Endodermal cell (in vitro differentiated cells): ENCODE measurements around the gene KIF20A. TPM values are rescaled to one million over a fixed set of nuclear protein-coding genes. Genes with fewer than 3 reads are reported as not detected.

Source experiments
- DNase-seq: peaks from one replicate; pipeline ENCODE4 v3.0.0-alpha.2; 2017
- H3K27ac ChIP-seq: 2 replicates; pipeline ENCODE4 v1.5.1; 2013; ENCODE audit warnings: mild to moderate bottlenecking, low read depth, low read length, moderate library complexity
- H3K27me3 ChIP-seq: 2 replicates; pipeline ENCODE4 v1.6.1; 2013; ENCODE audit warnings: mild to moderate bottlenecking, low read length, moderate library complexity; ENCODE audit not compliant: insufficient read depth, control insufficient read depth, poor library complexity, severe bottlenecking
- H3K36me3 ChIP-seq: 2 replicates; pipeline ENCODE4 v1.7.0; 2013; ENCODE audit warnings: mild to moderate bottlenecking, low read length, moderate library complexity; ENCODE audit not compliant: control insufficient read depth, insufficient read depth
- H3K4me1 ChIP-seq: one replicate; pipeline ENCODE4 v1.7.0; 2013; ENCODE audit warnings: low read length; ENCODE audit not compliant: control insufficient read depth, insufficient read depth
- H3K4me3 ChIP-seq: 2 replicates; pipeline ENCODE4 v1.5.1; 2013; ENCODE audit warnings: mild to moderate bottlenecking, low read length, moderate library complexity
- H3K9ac ChIP-seq: 2 replicates; pipeline ENCODE4 v1.6.1; 2013; ENCODE audit warnings: mild to moderate bottlenecking, low read length, moderate library complexity; ENCODE audit not compliant: poor library complexity, severe bottlenecking; ENCODE audit errors: extremely low read depth
- H3K9me3 ChIP-seq: 2 replicates; pipeline ENCODE4 v1.6.1; 2013; ENCODE audit warnings: mild to moderate bottlenecking, low read length, moderate library complexity; ENCODE audit not compliant: control insufficient read depth
- H3K27ac Mint-ChIP-seq: 2 replicates; pipeline ENCODE4 v1.8.0; 2020; ENCODE audit warnings: mixed read lengths
- H3K27me3 Mint-ChIP-seq: 2 replicates; pipeline ENCODE4 v1.8.0; 2021; ENCODE audit warnings: mild to moderate bottlenecking, mixed read lengths; ENCODE audit not compliant: insufficient read depth
- H3K36me3 Mint-ChIP-seq: 2 replicates; pipeline ENCODE4 v1.8.0; 2020; ENCODE audit warnings: low read depth, mixed read lengths
- H3K4me1 Mint-ChIP-seq: 2 replicates; pipeline ENCODE4 v1.8.0; 2020; ENCODE audit warnings: mixed read lengths
- H3K4me3 Mint-ChIP-seq: 2 replicates; pipeline ENCODE4 v1.8.0; 2020; ENCODE audit warnings: mild to moderate bottlenecking, moderate library complexity, mixed read lengths
- H3K9me3 Mint-ChIP-seq: 2 replicates; pipeline ENCODE4 v1.8.0; 2020; ENCODE audit warnings: mild to moderate bottlenecking, mixed read lengths
- CTCF ChIP-seq: fragments of 200-600 bp; sonication (generic); conservative IDR thresholded peaks from 2 replicates; pipeline ENCODE4 v1.5.0; 2021; ENCODE audit warnings: antibody characterized with exemption, mild to moderate bottlenecking
- WGBS, 2 experiments: methylation state at CpG; one replicate each; pipeline versions ENCODE4 v1.1.5 to v1.1.7; 2013; ENCODE audit warnings: missing lambda C conversion rate in 2 of 2, mixed read lengths in 1 of 2; ENCODE audit not compliant: insufficient coverage in 1 of 2, insufficient read length in 1 of 2; 5-methylcytosine and 5-hydroxymethylcytosine counted together
- total RNA-seq, 2 donors: library from RNA; stranded (reverse); fragmentation: NEBNext Ultra II Directional in 1 of 2; extraction: Animal tissue kit (Norgen Biotek cat#: 25700) in 1 of 2; gene quantifications; 2 replicates in 1 of 2; 3 replicates in 1 of 2; pipeline ENCODE4 v1.2.1, GENCODE V29; 2021

The KIF20A gene
- total RNA-seq, 2 donors from 2014 or later = 58.0 to 74.6 TPM

DNA sequence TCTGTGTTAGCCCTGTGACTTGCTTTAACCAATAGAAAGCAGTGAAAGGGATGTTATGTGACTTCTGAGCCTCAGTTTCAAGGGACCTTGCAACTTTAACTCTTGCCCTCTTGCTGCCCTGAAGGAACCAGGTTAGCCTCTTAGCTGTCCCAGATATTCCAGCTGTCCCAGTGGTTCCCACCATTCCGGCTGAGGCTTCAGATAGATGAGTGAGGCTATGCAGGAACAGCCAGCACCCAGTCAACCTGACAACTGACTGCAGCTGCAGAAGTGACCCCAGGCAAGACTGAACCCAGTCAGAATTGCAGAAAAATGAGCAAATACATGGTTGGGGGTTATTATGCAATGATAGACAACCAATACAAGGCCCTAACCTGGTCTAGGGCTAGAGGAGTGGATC lies 44.6 kb downstream of the KIF20A start:
- peaks cover 2% of the 10 kb centered on the region for H3K4me1 Mint-ChIP-seq
- H3K36me3 ChIP-seq = no peaks in the 10 kb centered on the region
- H3K27me3 Mint-ChIP-seq = peaks cover 14% of the 10 kb centered on the region
- WGBS, 2 experiments = 88 to 100% methylated on average over 1 of the region's 1 CpG
- no peaks in the 10 kb centered on the region for H3K4me1 ChIP-seq
- H3K27ac ChIP-seq = no peak overlapping the region
- H3K4me3 ChIP-seq = no peak overlapping the region
- H3K9me3 ChIP-seq = peaks cover 29% of the 10 kb centered on the region
- H3K9ac ChIP-seq = no peak overlapping the region
- H3K27ac Mint-ChIP-seq = no peak overlapping the region
- peaks cover 30% of the 10 kb centered on the region for H3K9me3 Mint-ChIP-seq
- peaks cover 4% of the 10 kb centered on the region for H3K36me3 Mint-ChIP-seq
- peaks cover 11% of the 10 kb centered on the region for H3K27me3 ChIP-seq
- no peak for TF ChIP-seq CTCF
- DNase-seq = no peak
- H3K4me3 Mint-ChIP-seq = no peak overlapping the region

GRCh38 chr5:138224712-138225111 lies 45.8 kb downstream of the KIF20A start:
- Histone ChIP-seq H3K9me3 (peaks cover 24% of the 10 kb centered on the region), H3K4me1 (no peaks in the 10 kb centered on the region), H3K27ac (no peak overlapping the region), H3K36me3 (no peaks in the 10 kb centered on the region), H3K4me3 (no peak overlapping the region), H3K27me3 (peaks cover 11% of the 10 kb centered on the region), H3K9ac (no peak overlapping the region)
- Mint-ChIP-seq H3K9me3 (peaks cover 20% of the 10 kb centered on the region), H3K4me3 (no peak overlapping the region), H3K36me3 (peaks cover 3% of the 10 kb centered on the region), H3K27me3 (peaks cover 13% of the 10 kb centered on the region), H3K4me1 (peaks cover 2% of the 10 kb centered on the region), H3K27ac (no peak overlapping the region)
- TF ChIP-seq CTCF = no peak
- no peak for DNase-seq
- WGBS, 2 experiments = 80 to 93% methylated on average over 1 to 6 of the region's 6 CpGs

DNA sequence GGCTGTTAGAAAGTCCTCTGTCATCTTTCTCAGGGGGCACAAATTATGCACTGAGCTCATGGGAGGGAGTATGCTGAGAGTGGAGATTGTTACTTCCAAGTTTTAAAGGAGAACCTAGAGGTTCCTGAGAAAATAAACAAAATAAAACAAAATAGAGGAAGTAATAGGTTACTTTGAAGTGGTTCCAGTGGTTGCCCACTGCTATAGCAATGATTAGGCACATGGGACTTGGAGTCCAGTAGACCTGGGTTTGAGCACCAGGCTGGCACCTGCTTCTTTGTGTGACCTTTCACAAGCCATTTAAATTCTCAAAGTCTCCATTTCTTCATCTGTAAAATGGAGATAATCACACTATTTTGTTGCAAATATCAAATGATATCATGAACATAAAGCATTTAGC lies 48.0 kb downstream of the KIF20A start:
- peaks cover 11% of the 10 kb centered on the region for H3K27me3 ChIP-seq
- Mint-ChIP-seq H3K4me3 (no peak overlapping the region), H3K9me3 (peaks cover 18% of the 10 kb centered on the region), H3K27ac (no peak overlapping the region), H3K27me3 (peaks cover 13% of the 10 kb centered on the region), H3K4me1 (peaks cover 11% of the 10 kb centered on the region), H3K36me3 (peaks cover 3% of the 10 kb centered on the region)
- no peak for DNase-seq
- no peaks in the 10 kb centered on the region for H3K36me3 ChIP-seq
- H3K9me3 ChIP-seq = peaks cover 17% of the 10 kb centered on the region
- no peak overlapping the region for H3K4me3 ChIP-seq
- no peak overlapping the region for H3K27ac ChIP-seq
- TF ChIP-seq CTCF = no peak
- H3K4me1 ChIP-seq = no peaks in the 10 kb centered on the region
- no peak overlapping the region for H3K9ac ChIP-seq
